CD4-positive, alpha-beta T cell (primary cell): Measurements from ENCODE around the gene VPS13D. TPM values are rescaled to one million over a fixed set of nuclear protein-coding genes. Genes with fewer than 3 reads are reported as not detected.

Experiments
- ATAC-seq: fragments of 200-7000 bp; cut with Tn5 transposase; one replicate; pipeline ENCODE4 v1.10.0; 2022; ENCODE audit warnings: mild to moderate bottlenecking; ENCODE audit not compliant: poor library complexity
- CTCF ChIA-PET: fragments of 350-600 bp; sonication (Branson Sonifier 250); formaldehyde crosslinking; loops from one replicate; lab custom pipeline; 2021; ENCODE audit warnings: antibody characterized with exemption, inconsistent platforms; lab: Charles Lee
- POLR2A ChIA-PET: fragments of 350-600 bp; sonication (Branson Sonifier 250); formaldehyde crosslinking; loops from one replicate; lab custom pipeline; 2021; ENCODE audit warnings: antibody characterized with exemption, inconsistent platforms; lab: Charles Lee
- DNase-seq, 14 experiments: peaks; one replicate each; pipeline ENCODE4 v3.0.0-alpha.2; 2013 to 2020; ENCODE audit warnings: mixed read lengths in 2 of 14
- H3K27ac ChIP-seq, 2 donors: one replicate each; pipeline versions ENCODE4 v1.5.1 to v1.7.0; 2013; ENCODE audit warnings: low read length in 2 of 2, low read depth in 1 of 2, mild to moderate bottlenecking in 1 of 2
- H3K27me3 ChIP-seq, 2 experiments: 1 replicate in 1 of 2; 2 replicates in 1 of 2; pipeline versions ENCODE4 v1.6.1 to v1.7.0; 2013; ENCODE audit warnings: low read length in 2 of 2, control low read depth in 1 of 2, mild to moderate bottlenecking in 1 of 2, moderate library complexity in 1 of 2; ENCODE audit not compliant: insufficient read depth in 2 of 2, control insufficient read depth in 1 of 2
- H3K36me3 ChIP-seq: one replicate; pipeline ENCODE4 v1.6.1; 2013; ENCODE audit warnings: low read length, control low read depth; ENCODE audit not compliant: insufficient read depth
- H3K4me1 ChIP-seq: one replicate; pipeline ENCODE4 v1.6.1; 2013; ENCODE audit warnings: low read length, control low read depth; ENCODE audit not compliant: insufficient read depth
- H3K4me3 ChIP-seq: one replicate; pipeline ENCODE4 v1.5.1; 2013; ENCODE audit warnings: mild to moderate bottlenecking, low read length, moderate library complexity
- H3K9me3 ChIP-seq, 2 experiments: 1 replicate in 1 of 2; 2 replicates in 1 of 2; pipeline versions ENCODE4 v1.6.1 to v1.7.0; 2013; ENCODE audit warnings: low read length in 2 of 2, mild to moderate bottlenecking in 2 of 2, control low read depth in 1 of 2, moderate library complexity in 1 of 2; ENCODE audit not compliant: control insufficient read depth in 1 of 2, insufficient read depth in 1 of 2
- H3K27ac Mint-ChIP-seq: one replicate; pipeline ENCODE4 v1.8.0; 2020; ENCODE audit warnings: mixed read lengths
- H3K27me3 Mint-ChIP-seq: one replicate; pipeline ENCODE4 v1.8.0; 2021; ENCODE audit warnings: mixed read lengths
- H3K36me3 Mint-ChIP-seq: one replicate; pipeline ENCODE4 v1.8.0; 2021; ENCODE audit warnings: low read depth, mixed read lengths
- H3K4me1 Mint-ChIP-seq: one replicate; pipeline ENCODE4 v1.8.0; 2021; ENCODE audit warnings: low read depth, mixed read lengths
- H3K4me3 Mint-ChIP-seq: one replicate; pipeline ENCODE4 v1.8.0; 2020; ENCODE audit warnings: mild to moderate bottlenecking, mixed read lengths
- H3K9me3 Mint-ChIP-seq: one replicate; pipeline ENCODE4 v1.8.0; 2020; ENCODE audit warnings: mixed read lengths
- CTCF ChIP-seq: fragments of 200-600 bp; IDR thresholded peaks from one replicate; pipeline ENCODE4 v1.8.0; 2022; ENCODE audit warnings: antibody characterized with exemption, mild to moderate bottlenecking
- intact Hi-C, 2 experiments: fragments of 100-400 bp; cut with DNase I in 1 of 2; cut with micrococcal nuclease in 1 of 2; formaldehyde crosslinking; loops; one replicate each; pipeline versions ENCODE4 v1.15.1 to v1.9.0; 2023 to 2025; cut with DNase I, micrococcal nuclease
- total RNA-seq, 174 experiments: library from RNA in 2 of 174; stranded (reverse) in 2 of 174; gene quantifications; one replicate each; pipeline ENCODE4 v1.2.3 and lab custom pipeline; 2021 to 2026

VPS13D gene
- total RNA-seq, 2 experiments from 2014 or later, result 63.0 to 67.3 TPM

GRCh38 chr1:12197483-12197880, 32.3 kb upstream of the VPS13D start:
- Histone ChIP-seq H3K27ac (no peak overlapping the region), H3K4me1 (peaks cover 45% of the 10 kb centered on the region), H3K4me3 (no peak overlapping the region), H3K36me3 (peaks cover 91% of the 10 kb centered on the region), H3K27me3 (no peaks in the 10 kb centered on the region), H3K9me3 (no peaks in the 10 kb centered on the region)
- no peak overlapping the region for H3K27ac Mint-ChIP-seq
- no peak for ATAC-seq
- H3K4me1 Mint-ChIP-seq, result peaks cover 2% of the 10 kb centered on the region
- no peaks in the 10 kb centered on the region for H3K27me3 Mint-ChIP-seq
- DNase-seq, result no peak
- ChIA-PET POLR2A (interaction anchor here (1.3 kb wide), 1 partner anchor 73 kb away, joined by 5 read pairs; no protein-coding TSS in a partner anchor), CTCF (interaction anchor here (1.8 to 7.3 kb wide), 2 partner anchors 73 kb away, joined by 15 to 42 read pairs; no protein-coding TSS in a partner anchor)
- H3K9me3 Mint-ChIP-seq, result no peaks in the 10 kb centered on the region
- intact Hi-C loops, result no loop called here
- peaks cover 50% of the 10 kb centered on the region for H3K36me3 Mint-ChIP-seq
- no peak for TF ChIP-seq CTCF
- H3K4me3 Mint-ChIP-seq, result no peak overlapping the region

- Mint-ChIP-seq H3K4me1 (peaks cover 27% of the 10 kb centered on the region), H3K4me3 (no peak overlapping the region), H3K27me3 (no peaks in the 10 kb centered on the region), H3K27ac (peak overlapping the region; percentile 42), H3K36me3 (peaks cover 43% of the 10 kb centered on the region), H3K9me3 (no peaks in the 10 kb centered on the region)
- H3K9me3 ChIP-seq, result no peaks in the 10 kb centered on the region
- intact Hi-C loops, result no loop called here
- no peak overlapping the region for H3K27ac ChIP-seq
- DNase-seq, result no peak
- peaks cover 82% of the 10 kb centered on the region for H3K36me3 ChIP-seq
- H3K4me1 ChIP-seq, result peaks cover 59% of the 10 kb centered on the region
- CTCF ChIA-PET, result interaction anchor here (7.3 kb wide), 1 partner anchor 76 kb away, joined by 42 read pairs; no protein-coding TSS in a partner anchor
- no peak overlapping the region for H3K4me3 ChIP-seq
- POLR2A ChIA-PET, result interaction anchor here (0.7 to 1.7 kb wide), 2 partner anchors 50 to 76 kb away, joined by 3 to 5 read pairs; no protein-coding TSS in a partner anchor
- no peaks in the 10 kb centered on the region for H3K27me3 ChIP-seq
- TF ChIP-seq CTCF, result no peak
- ATAC-seq, result no peak
These were observed 29.6 kb upstream of the VPS13D start for GRCh38 chr1:12200208-12200607.

GRCh38 chr1:12201352-12202189, 28.3 kb upstream of the VPS13D start:
- H3K27me3 Mint-ChIP-seq, result no peaks in the 10 kb centered on the region
- ATAC-seq (no peak), DNase-seq (peak in 2 of 14 experiments; percentile 38 to 72)
- Histone ChIP-seq H3K4me3 (no peak overlapping the region), H3K9me3 (no peaks in the 10 kb centered on the region), H3K27me3 (no peaks in the 10 kb centered on the region), H3K27ac (peak overlapping the region in 1 of 2 donors; percentile 40), H3K4me1 (peaks cover 59% of the 10 kb centered on the region), H3K36me3 (peaks cover 76% of the 10 kb centered on the region)
- H3K4me1 Mint-ChIP-seq, result peaks cover 30% of the 10 kb centered on the region
- H3K36me3 Mint-ChIP-seq, result peaks cover 43% of the 10 kb centered on the region
- no peak overlapping the region for H3K27ac Mint-ChIP-seq
- TF ChIP-seq CTCF, result no peak
- intact Hi-C loops, result no loop called here
- ChIA-PET POLR2A (interaction anchor here (0.9 to 1.1 kb wide), 2 partner anchors 24 to 77 kb away, joined by 3 read pairs; no protein-coding TSS in a partner anchor), CTCF (interaction anchor here (7.3 kb wide), 1 partner anchor 77 kb away, joined by 42 read pairs; no protein-coding TSS in a partner anchor)
- no peak overlapping the region for H3K4me3 Mint-ChIP-seq
- H3K9me3 Mint-ChIP-seq, result no peaks in the 10 kb centered on the region
